Measurements from ENCODE around the gene KCNT2. TPM values are rescaled to one million over a fixed set of nuclear protein-coding genes. Genes with fewer than 3 reads are reported as not detected.

Gene KCNT2
- total and polyA plus RNA-seq, 2 of the 8 experiments (the other 6 are each of a cell fraction or from before 2014, with no cell fraction given): 2.3 to 10.2 TPM

DNA sequence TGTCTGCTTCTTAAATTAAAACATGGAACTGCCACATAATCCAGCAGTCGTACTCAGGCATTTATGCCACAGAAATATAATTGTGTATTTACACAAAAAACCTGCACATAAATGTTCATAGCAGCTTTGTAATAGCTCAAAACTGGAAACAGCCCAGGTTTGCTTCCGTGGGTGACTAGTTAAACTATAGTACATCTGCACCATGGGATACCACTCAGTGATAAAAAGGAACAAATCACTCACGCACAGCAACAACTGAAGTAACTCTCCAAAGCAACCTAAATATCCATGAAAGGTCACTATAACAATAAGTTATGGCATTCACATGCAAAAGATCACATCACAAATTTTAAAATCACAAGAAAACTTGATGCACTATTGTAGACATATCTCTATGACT lies 64.4 kb downstream of the KCNT2 start (continued):
- TF ChIP-seq CTBP2 (IDR thresholded peaks at IDR 0.05; ENCODE audit: borderline replicate concordance, insufficient read depth, insufficient read length, low read length): no peak
- no peak for TF ChIP-seq SP4 (IDR thresholded peaks at IDR 0.05; ENCODE audit: low read length)
- TF ChIP-seq ASH2L (IDR thresholded peaks at IDR 0.05; ENCODE audit: low read length): no peak

All from H1 (cell line).